ENCODE results near the gene TMEM101.
"Not testable (repeated sequence)": the region's sequence is repeated elsewhere in the genome, so short reads cannot be mapped to it uniquely, and the experiment has no call there.

Gene TMEM101

DNA sequence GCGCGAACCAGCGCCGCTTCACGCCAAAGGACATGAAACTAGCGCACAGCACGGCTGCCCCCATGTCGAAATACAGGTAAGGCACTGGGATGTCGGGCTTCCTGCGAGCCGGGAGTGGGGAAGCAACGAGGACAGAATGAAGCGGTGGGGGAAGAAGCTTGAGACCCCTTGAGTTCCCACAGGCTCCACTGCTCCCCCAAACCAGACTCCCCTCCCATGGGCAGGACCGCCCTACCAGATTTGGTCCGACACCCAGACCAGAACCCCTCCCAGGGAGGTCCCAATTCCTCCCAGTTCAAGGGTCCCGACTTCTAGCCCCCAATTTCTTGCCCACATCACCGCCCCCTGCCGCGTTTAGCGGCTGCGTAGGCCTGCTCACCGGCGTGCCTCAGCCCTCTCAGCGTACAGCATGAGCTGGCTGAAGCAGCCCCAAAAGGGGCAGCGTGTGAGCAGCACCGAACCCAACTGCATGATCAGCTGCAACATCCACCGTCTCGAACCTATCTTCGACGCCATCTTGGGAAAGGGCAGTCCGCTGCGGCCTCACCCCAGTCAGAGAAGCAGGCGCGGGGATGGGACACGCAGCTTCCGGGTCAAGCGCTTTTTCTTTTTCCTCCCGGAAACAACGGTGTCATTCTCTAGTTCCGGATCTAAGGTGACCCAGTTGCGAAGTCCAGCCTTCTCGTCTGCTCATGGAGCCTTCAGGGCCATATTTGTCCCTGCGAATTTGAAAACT lies at the start of gene TMEM101:
Gene TMEM101 (minus strand): TSS at position 527 of the 736 bp plus-strand sequence. CDS start 11 bp downstream, at position 516.
- DNase-seq = peak; percentile 85

DNA sequence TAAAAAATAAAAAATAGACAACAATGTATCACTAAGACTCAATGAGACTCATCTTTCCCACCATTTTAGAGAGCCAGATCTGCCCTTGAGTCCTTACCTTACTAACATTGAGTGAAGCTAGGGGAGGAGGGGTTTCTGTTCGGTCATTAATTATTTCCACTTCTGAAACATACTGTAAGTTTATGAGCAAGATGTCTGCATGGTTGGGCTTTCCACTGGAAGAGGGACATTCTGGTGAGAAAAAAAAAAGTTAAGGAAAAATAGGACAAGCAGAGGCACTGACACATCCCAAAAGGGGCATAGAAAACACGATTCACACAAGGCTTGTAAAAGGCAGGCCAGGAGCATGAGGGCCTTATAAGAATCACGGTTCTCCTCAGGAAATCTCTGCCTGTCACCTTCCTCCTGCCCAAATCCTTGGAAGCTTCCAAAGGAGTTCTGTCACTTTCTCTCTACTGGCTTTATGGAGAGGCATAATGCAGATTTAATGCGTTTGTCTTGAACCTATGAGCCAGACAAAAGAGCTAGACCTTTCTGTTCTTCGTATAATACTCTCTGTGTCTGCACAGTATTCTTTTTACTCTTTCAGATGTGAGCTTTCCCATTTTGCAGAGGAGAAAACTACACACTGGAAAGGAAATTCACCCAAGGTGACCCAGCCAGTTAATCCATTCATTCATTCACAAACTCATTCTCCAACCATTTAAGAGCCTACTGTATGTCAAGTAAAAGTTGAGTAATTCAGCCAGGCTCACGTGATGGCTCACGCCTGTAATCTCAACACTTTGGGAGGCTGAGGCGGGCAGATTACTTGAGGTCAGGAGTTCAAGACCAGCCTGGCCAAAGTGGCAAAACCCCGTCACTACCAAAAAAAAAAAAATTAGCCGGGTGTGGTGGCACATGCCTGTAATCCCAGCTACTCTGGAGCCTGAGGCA lies 49.2 kb upstream of the TMEM101 start:
- DNase-seq = no peak

GRCh38 chr17:44062871-44063270 lies 48.1 kb upstream of the TMEM101 start:
- DNase-seq = no peak

GRCh38 chr17:44061446-44061845 lies 46.7 kb upstream of the TMEM101 start:
- no peak for DNase-seq

DNA sequence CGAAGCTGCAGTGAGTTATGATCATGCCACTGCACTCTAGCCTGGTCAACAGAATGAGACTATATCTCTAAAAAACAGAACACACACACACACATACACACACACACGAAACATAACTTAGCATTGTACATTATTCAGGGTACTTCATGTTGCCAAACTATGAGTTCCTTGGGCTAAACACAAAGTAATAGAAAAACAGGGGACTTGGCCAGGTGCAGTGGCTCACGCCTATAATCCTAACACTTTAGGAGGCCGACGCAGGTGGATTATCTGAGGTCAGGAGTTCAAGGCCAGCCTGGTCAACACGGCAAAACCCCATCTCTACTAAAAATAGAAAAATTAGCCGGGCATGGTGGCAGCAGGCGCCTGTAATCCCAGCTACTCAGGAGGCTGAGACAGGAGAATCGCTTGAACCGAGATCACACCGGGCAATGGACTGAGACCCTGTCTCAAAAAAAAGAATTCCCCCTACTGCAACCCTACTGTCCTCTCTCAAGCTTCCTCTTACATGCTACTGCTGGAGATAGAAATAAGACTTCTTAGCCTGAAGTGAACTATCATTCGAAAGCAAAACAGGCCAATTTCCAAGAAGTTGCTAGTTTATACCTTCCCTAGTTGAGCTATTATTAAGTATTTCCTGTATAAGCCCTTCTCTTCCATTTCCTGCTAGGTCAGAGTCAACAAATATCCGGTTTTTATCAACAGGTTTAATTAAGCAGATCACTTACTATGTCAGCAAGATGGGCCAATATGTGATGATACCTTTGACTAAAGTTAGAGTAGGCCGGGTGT lies 44.5 kb upstream of the TMEM101 start:
- no peak for DNase-seq

DNA sequence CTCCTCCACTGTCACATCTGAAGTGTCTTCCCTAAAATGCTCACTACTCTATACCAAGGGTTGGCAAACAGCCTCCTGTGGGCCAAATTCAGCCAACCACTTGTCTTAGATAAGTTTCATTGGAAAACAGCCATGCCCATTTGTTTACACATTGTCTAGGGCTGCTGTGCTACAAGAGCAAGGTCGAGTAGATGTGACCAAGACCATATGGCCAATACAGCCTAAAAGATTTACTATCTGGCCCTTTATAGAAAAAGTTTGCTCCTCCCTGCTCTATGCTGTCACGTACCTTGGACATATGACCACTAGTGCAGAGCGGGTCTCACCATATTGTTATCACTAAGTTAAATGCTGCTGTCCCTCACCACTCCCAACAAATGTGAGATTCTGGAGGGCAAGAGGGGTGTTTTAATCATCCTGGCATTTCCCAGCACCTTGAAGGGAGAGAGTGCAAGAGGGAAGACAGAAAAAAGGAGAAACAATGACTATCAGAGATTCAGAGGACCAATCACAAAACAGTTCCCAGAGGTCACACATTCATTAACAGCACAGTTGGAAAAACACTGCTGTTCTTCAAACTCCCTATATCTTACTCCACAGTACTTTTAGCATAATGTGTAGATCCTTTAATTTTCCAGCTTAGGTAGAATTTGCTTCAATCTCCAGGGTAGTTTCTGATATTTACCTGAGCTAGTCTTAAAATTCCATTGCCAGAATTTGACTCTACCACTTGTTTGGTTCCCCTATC lies 38.5 kb upstream of the TMEM101 start:
- no peak for DNase-seq

- DNase-seq = no peak
Measured at GRCh38 chr17:44049294-44050060, 34.7 kb upstream of the TMEM101 start.

- DNase-seq = not testable (repeated sequence)
Measured at GRCh38 chr17:44046893-44047292, 32.1 kb upstream of the TMEM101 start.

DNA sequence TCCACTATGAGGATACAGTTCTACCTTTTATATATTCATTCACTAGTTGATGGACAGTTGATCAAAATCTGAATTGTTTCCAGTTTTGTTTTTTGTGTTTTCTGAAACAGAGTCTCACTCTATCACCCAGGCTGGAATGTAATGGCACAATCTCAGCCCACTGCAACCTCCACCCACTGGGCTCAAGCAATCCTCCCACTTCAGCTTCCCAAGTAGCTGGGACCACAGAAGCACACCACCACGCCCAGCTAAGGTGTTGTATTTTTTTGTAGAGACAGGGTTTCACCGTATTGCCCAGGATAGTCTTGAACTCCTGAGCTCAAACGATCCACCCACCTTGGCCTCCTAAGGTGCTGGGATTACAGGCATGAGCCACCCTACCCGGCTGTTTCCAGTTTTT lies 30.7 kb upstream of the TMEM101 start:
- DNase-seq = no peak

DNA sequence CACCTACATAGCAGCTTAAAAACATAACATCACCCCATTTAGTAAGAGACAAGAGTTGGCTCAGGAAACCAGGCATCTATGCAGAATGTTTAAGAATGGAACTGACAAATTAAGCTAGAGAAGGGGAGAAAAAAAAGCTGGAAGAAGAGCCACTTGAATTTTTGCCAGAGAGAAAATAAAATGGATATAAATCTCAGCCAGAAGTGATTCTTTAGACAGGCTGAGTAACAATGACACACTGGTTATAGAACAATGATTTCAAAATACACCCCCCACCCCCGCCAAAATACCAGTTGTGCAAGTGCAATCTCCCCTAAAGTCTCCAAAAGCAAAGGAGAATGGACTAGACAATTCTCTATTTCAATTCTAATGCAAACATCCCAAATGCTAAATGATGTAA lies 29.3 kb upstream of the TMEM101 start:
- DNase-seq = no peak

GRCh38 chr17:44043272-44043696 lies 28.5 kb upstream of the TMEM101 start:
- no peak for DNase-seq

DNA sequence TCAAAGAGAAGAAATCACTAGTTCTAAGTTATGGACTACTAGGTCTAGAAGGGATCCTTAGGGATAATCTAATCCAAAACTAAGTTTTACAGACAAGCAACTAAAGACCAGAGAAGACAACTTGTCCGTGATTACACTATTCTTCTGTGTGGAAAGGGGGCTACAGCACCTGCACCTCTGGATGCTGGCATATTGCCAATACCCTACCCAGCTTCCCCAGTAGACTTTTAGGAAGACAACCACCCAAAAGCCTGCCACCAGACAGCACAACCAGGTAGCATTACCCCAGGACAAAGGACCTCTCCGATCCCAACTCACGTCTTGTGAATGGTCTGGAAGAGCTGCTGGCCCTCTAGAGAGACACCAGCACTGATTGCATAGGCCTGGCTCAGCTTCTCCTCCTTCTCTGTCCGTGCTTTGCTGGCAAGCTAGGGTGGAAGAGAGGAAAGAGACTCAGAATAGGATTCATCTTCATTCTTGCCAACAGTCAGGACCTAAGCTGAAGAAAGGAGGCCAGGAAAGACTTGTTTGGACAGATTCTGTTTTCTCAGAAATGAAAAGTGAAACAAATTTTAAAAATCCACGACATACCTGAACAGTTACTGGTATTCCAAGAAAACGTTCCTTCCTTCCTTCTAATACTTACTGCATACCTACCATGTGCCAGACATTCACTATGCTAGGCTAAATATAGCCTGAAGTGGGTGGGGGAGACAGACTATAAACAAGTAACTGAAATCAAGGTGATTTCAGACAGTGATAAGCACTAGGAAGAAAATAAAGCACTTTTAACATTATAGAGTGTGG lies 25.3 kb upstream of the TMEM101 start:
- no peak for DNase-seq

DNA sequence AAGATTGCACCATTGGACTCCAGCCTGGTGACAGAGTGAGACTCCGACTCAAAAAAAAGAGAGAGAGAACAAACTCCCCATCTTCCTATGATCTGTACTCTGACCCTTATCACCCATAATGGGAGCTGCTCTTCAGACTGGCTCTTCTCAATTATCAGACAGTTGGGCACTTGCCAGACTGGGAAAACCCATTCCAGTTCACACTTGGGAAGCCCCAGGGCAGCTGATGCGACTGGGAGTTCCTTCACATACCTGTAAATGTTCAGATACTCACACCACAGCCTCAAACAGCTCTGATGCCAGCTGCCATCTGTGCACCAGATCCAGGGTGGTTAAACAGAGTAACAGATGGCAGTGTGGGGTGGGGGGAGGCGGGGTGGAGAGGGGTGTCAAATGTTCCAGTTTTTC lies 23.8 kb upstream of the TMEM101 start:
- no peak for DNase-seq

- DNase-seq = no peak
Measured at GRCh38 chr17:44037471-44037870, 22.7 kb upstream of the TMEM101 start.

GRCh38 chr17:44034688-44035087 lies 19.9 kb upstream of the TMEM101 start:
- DNase-seq = not testable (repeated sequence)

DNA sequence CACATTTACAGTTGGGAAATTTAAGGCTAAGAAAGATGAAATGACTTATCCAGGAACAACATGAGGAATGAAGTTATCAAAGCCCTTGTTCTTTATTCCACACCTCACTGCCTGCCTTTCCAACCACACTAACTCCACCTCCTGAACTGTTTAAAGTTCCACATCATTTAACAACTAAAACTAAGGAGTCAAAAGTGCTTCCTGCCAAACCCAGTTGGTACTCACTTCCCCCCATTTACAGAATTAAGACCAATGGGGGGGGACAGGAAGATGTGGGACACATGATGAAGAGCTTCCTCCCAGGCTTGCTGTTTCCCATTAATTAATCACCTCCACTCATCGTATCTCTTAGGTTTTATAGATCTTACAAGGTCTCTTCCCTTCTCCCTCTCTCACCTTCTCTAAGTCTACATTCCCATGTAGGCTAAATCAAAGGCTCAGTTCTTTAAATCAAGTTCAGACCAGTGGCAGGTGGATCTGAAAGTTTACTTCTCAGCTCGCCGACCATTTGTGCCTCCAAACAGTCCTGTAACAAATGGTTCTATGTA lies 19.2 kb upstream of the TMEM101 start:
- no peak for DNase-seq

GRCh38 chr17:44030482-44030881 lies 15.7 kb upstream of the TMEM101 start:
- no peak for DNase-seq

DNA sequence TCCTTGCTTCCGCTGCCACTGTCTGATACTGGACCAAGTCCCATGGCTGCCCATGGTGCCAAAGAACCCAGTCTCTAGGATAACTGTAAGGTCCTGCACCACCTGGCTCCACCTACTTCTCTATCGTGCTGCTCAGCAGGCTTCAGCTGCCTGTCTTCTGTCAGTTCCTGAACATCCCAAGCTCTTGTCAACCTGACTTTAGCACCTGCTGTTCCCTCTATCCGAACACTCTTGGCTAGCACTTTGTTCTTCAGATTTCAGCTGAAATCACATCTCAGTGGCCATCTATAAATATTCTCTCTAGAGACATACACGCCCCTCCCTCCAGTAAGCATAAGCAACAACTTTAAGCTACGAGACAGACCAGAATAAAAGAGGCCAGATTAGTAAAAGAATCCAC lies 15.0 kb upstream of the TMEM101 start:
- no peak for DNase-seq

DNA sequence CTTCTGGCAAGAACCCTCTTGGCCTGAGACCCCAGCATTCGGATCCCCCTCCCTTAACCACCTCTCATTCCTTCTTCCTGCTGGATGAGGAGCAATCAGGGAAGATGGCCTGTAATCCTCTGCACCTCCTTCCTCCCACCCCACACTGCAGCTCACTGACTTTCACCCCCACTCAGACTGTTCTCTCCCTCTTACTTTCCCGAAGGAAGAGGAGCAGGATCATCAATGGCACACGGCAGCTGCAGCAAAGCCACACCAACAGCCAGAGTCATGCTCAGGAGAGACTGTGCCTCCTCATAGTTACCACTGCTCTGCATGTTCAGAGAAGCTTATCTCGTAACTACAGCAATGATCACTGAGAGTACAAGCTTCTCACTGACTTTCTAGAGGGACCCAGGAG lies 10.1 kb upstream of the TMEM101 start:
- no peak for DNase-seq

DNA sequence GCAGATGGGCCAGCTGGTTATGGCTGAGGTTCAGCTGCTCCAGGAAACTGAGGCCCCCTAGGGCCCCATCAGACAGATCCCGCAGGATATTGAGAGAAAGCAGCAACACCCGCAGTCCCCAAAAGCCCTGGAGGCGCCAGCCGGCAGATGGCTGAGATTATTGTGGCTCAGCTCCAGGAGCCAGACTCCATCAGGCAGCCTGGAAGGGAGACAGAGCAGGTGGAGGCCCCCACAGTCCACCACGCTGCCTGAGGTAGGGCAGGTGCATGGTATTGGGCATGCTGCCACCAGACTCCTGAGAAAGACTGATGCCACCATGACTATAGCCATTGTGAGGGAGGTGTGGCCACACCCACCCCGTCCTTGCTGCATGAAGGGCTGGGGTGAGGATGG lies 9.5 kb upstream of the TMEM101 start:
- no peak for DNase-seq

Data from activated CD4-positive, alpha-beta T cell treated with anti-CD3 and anti-CD28 coated beads, Interleukin-2, amount 50 U/mL, for 1 hour (primary cell).